Endothelial cell of umbilical vein (primary cell): ENCODE data around the gene BCCIP. TPM values are rescaled to one million over a fixed set of nuclear protein-coding genes. Genes with fewer than 3 reads are reported as not detected.

ENCODE experiments used
- BruUV-seq: library from RNA; stranded (reverse); fragments of 400-500 nt; replicated peaks from 2 replicates; lab custom pipeline; 2021; lab: Mats Ljungman, UMichigan
- CTCF ChIA-PET: fragments of 300-600, 350-600 bp; sonication (Branson Sonifier 250); formaldehyde crosslinking; loops from one replicate; lab custom pipeline; 2021; ENCODE audit warnings: antibody characterized with exemption, inconsistent platforms; lab: Charles Lee
- POLR2A ChIA-PET: fragments of 300-600, 350-600 bp; sonication (Branson Sonifier 250); formaldehyde crosslinking; loops from one replicate; lab custom pipeline; 2021; ENCODE audit warnings: antibody characterized with exemption, inconsistent platforms; lab: Charles Lee
- DNase-seq: peaks from one replicate; pipeline ENCODE4 v3.0.0-alpha.2; 2011; ENCODE audit warnings: low read depth, low spot score
- FAIRE-seq: peaks from 2 replicates; lab custom pipeline; 2011; peaks lifted over from hg19 to GRCh38; lab: Jason Lieb, UNC
- H2AFZ ChIP-seq: 2 replicates; pipeline ENCODE4 v1.6.0; 2012; ENCODE audit warnings: low read depth, low read length, control low read depth, inconsistent platforms
- H3K27ac ChIP-seq: 2 replicates; pipeline ENCODE4 v1.5.1; 2011; ENCODE audit warnings: low read depth, mild to moderate bottlenecking, control low read depth, low read length, moderate library complexity; ENCODE audit not compliant: insufficient read depth
- H3K27me3 ChIP-seq, 2 experiments: 2 replicates each; pipeline versions ENCODE4 v1.6.0 to v1.6.1; 2011; ENCODE audit warnings: low read length in 2 of 2, mixed read lengths in 1 of 2; ENCODE audit not compliant: control insufficient read depth in 2 of 2, insufficient read depth in 2 of 2
- H3K36me3 ChIP-seq, 2 experiments: 2 replicates in 1 of 2; 3 replicates in 1 of 2; pipeline ENCODE4 v1.5.1; 2011; ENCODE audit warnings: low read length in 2 of 2, mild to moderate bottlenecking in 1 of 2, moderate library complexity in 1 of 2; ENCODE audit not compliant: control insufficient read depth in 2 of 2, insufficient read depth in 2 of 2; ENCODE audit errors: extremely low read depth in 1 of 2
- H3K4me1 ChIP-seq: 3 replicates; pipeline ENCODE4 v1.5.1; 2011; ENCODE audit warnings: mild to moderate bottlenecking, low read length; ENCODE audit not compliant: control insufficient read depth, insufficient read depth; ENCODE audit errors: extremely low read depth
- H3K4me2 ChIP-seq: 2 replicates; pipeline ENCODE4 v1.6.1; 2011; ENCODE audit warnings: low read length, control low read depth, mixed read lengths; ENCODE audit not compliant: insufficient read depth
- H3K4me3 ChIP-seq, 3 experiments: fragments of 200-600 bp in 1 of 3; sonication (generic), shearing (Covaris generic) in 1 of 3; replicated peaks in 1 of 3; 2 replicates each; pipeline ENCODE4 v1.5.1; 2011 to 2016; ENCODE audit warnings: control low read depth in 3 of 3, low read length in 3 of 3, mild to moderate bottlenecking in 2 of 3, inconsistent platforms in 1 of 3, low read depth in 1 of 3, moderate library complexity in 1 of 3; ENCODE audit not compliant: insufficient read depth in 1 of 3
- H3K79me2 ChIP-seq: 2 replicates; pipeline ENCODE4 v1.6.0; 2012; ENCODE audit warnings: low read length, inconsistent platforms; ENCODE audit not compliant: control insufficient read depth, insufficient read depth
- H3K9ac ChIP-seq: replicated peaks from 2 replicates; pipeline ENCODE3; 2011; ENCODE audit warnings: low read length, control low read depth; ENCODE audit not compliant: insufficient read depth; ENCODE audit errors: extremely low read depth
- H3K9me1 ChIP-seq: replicated peaks from 3 replicates; pipeline ENCODE4 v1.6.0; 2011; ENCODE audit warnings: mild to moderate bottlenecking, low read length; ENCODE audit not compliant: control insufficient read depth, insufficient read depth; ENCODE audit errors: extremely low read depth
- H3K9me3 ChIP-seq: replicated peaks from 2 replicates; pipeline ENCODE4 v1.5.1; 2012; ENCODE audit warnings: low read length, inconsistent platforms; ENCODE audit not compliant: control insufficient read depth, insufficient read depth
- H4K20me1 ChIP-seq: replicated peaks from 2 replicates; pipeline ENCODE3; 2011; ENCODE audit warnings: mild to moderate bottlenecking, low read length; ENCODE audit not compliant: control insufficient read depth, insufficient read depth; ENCODE audit errors: extremely low read depth
- EZH2 ChIP-seq: IDR thresholded peaks from 2 replicates; pipeline ENCODE4 v1.6.1; 2012; ENCODE audit warnings: borderline replicate concordance, low read depth, mild to moderate bottlenecking, moderate library complexity, low read length, inconsistent platforms; ENCODE audit not compliant: severe bottlenecking
- FOS ChIP-seq: IDR thresholded peaks from 2 replicates; pipeline ENCODE4 v1.6.1; 2011; ENCODE audit warnings: mild to moderate bottlenecking, low read length, moderate library complexity, borderline replicate concordance; ENCODE audit not compliant: insufficient read depth
- GATA2 ChIP-seq: IDR thresholded peaks from 2 replicates; pipeline ENCODE4 v1.7.0; 2011; ENCODE audit warnings: low read depth, mild to moderate bottlenecking, moderate library complexity, mixed read lengths, low read length; ENCODE audit not compliant: insufficient read length, insufficient read depth
- JUN ChIP-seq: IDR thresholded peaks from 2 replicates; pipeline ENCODE4 v1.6.1; 2011; ENCODE audit warnings: borderline replicate concordance, low read depth; ENCODE audit not compliant: insufficient read length, insufficient read depth
- MYC ChIP-seq: IDR thresholded peaks from one replicate; pipeline ENCODE4 v1.6.1; 2011; ENCODE audit warnings: mild to moderate bottlenecking, low read depth, low read length
- POLR2A ChIP-seq: IDR thresholded peaks from 2 replicates; pipeline ENCODE4 v1.6.1; 2012; ENCODE audit warnings: low read depth, mild to moderate bottlenecking, control low read depth, low read length
- POLR2AphosphoS5 ChIP-seq: IDR thresholded peaks from 2 replicates; pipeline ENCODE4 v1.6.1; 2012; ENCODE audit warnings: low read depth, mild to moderate bottlenecking, control low read depth, low read length, moderate library complexity; ENCODE audit not compliant: insufficient read depth
- dilution Hi-C: fragments of 300-500 bp; cut with MboI; formaldehyde crosslinking; loops from one replicate; pipeline ENCODE4 v1.15.0; 2019; ENCODE audit warnings: low sequenced_read_pairs; ENCODE audit not compliant: extremely low pct_ligation_motif_present
- intact Hi-C: fragments of 100-400 bp; cut with micrococcal nuclease; formaldehyde crosslinking; loops from one replicate; pipeline ENCODE4 v1.10.0; 2022
- polyA plus RNA-seq, 4 experiments: library from polyadenylated mRNA; depleted of rRNA in 3 of 4; stranded (reverse) in 3 of 4; unstranded in 1 of 4; fragments of >200 nt; gene quantifications; 2 replicates each; pipeline versions ENCODE4 v1.2.1 to v1.2.3, GENCODE V29; 2011 to 2012; ENCODE audit warnings: missing spikeins in 1 of 4
- total RNA-seq: library from RNA; stranded (reverse); gene quantifications from 2 replicates; pipeline ENCODE4 v1.2.3, GENCODE V29; 2021
- TF ChIP-seq, protein P1 (sequence below): IDR thresholded peaks from 2 replicates; pipeline ENCODE4 v1.6.1; 2011; ENCODE audit not compliant: insufficient read depth, insufficient read length
- TF ChIP-seq, protein P2 (sequence below), 2 donors: IDR thresholded peaks; 1 replicate in 1 of 2; 2 replicates in 1 of 2; pipeline ENCODE4 v1.5.1; 2011; ENCODE audit warnings: low read length in 2 of 2, mild to moderate bottlenecking in 2 of 2, moderate library complexity in 2 of 2, control low read depth in 1 of 2, inconsistent platforms in 1 of 2, low read depth in 1 of 2; ENCODE audit not compliant: insufficient read depth in 1 of 2; ENCODE audit errors: extremely low read depth in 1 of 2

BCCIP gene
- total and polyA plus RNA-seq, 2 donors (not counting 3 experiments of a cell fraction or from before 2014, with no cell fraction given), result 14.5 to 73.5 TPM

DNA sequence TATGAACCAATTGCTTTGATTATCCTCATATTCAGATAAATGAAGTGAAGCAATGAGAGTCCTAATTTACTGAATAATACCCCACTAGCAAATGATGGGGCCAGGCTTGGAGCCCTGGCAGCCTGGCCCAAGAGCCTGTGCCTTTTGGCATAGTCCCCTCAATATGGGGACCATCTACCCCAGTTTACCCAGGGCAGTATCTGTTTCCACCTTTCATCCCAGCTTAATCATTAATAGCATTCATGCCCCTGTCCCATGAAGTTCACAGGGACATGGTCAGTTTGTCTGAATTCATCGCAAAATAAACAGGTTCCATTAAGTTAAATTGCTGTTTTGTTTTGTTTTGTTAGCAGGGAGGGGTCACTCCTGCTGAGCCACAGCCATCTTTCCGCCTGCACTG is 25.5 kb downstream of the BCCIP start:
- no peak for FAIRE-seq
- TF ChIP-seq, protein P1, sequence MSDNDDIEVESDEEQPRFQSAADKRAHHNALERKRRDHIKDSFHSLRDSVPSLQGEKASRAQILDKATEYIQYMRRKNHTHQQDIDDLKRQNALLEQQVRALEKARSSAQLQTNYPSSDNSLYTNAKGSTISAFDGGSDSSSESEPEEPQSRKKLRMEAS, result no peak
- TF ChIP-seq EZH2 (no peak), JUN (no peak), GATA2 (no peak), POLR2AphosphoS5 (no peak), MYC (no peak), POLR2A (no peak), FOS (no peak)
- no TSS peak for BruUV-seq

DNA sequence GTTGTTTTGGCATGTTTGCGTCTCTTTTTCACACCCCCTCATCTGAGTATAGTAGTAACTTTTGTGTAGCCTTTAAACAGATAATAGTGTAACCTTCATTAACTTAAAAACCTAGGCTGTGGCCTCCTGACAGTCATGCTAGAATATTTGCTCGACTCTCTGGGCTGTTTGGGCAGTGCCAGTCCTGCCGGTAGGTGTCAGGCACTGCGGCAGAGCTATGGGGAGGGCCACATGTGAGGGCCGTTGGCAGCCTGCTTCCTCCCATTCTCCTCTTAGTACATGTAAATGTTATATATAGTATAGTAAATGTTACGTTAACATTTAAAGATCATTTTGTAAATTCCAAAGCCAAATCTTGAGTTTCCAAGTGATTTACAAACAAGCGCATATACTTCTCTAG is 26.1 kb downstream of the BCCIP start:
- Histone ChIP-seq H2AFZ (no peak overlapping the region), H4K20me1 (no peaks in the 10 kb centered on the region), H3K9ac (no peak overlapping the region), H3K9me1 (no peaks in the 10 kb centered on the region), H3K4me1 (peaks cover 2% of the 10 kb centered on the region), H3K4me2 (no peak overlapping the region), H3K27ac (no peak overlapping the region), H3K4me3 (no peak overlapping the region), H3K79me2 (no peaks in the 10 kb centered on the region), H3K27me3 (no peaks in the 10 kb centered on the region), H3K36me3 (peaks cover 4% of the 10 kb centered on the region in 2 experiments), H3K9me3 (no peaks in the 10 kb centered on the region)
- no peak for FAIRE-seq
- POLR2A ChIA-PET, result no interaction called here
- BruUV-seq, result no TSS peak
- no peak for TF ChIP-seq FOS
- no peak for TF ChIP-seq EZH2
- TF ChIP-seq, protein P2, sequence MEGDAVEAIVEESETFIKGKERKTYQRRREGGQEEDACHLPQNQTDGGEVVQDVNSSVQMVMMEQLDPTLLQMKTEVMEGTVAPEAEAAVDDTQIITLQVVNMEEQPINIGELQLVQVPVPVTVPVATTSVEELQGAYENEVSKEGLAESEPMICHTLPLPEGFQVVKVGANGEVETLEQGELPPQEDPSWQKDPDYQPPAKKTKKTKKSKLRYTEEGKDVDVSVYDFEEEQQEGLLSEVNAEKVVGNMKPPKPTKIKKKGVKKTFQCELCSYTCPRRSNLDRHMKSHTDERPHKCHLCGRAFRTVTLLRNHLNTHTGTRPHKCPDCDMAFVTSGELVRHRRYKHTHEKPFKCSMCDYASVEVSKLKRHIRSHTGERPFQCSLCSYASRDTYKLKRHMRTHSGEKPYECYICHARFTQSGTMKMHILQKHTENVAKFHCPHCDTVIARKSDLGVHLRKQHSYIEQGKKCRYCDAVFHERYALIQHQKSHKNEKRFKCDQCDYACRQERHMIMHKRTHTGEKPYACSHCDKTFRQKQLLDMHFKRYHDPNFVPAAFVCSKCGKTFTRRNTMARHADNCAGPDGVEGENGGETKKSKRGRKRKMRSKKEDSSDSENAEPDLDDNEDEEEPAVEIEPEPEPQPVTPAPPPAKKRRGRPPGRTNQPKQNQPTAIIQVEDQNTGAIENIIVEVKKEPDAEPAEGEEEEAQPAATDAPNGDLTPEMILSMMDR (IDR thresholded peaks at IDR 0.05; ENCODE audit: extremely low read depth in 1 of 2, insufficient read depth in 1 of 2, low read depth in 1 of 2, low read length in 2 of 2), result no peak
- no peak for TF ChIP-seq POLR2AphosphoS5
- no peak for TF ChIP-seq MYC
- TF ChIP-seq, protein P1, result no peak
- no peak for TF ChIP-seq GATA2
- no peak for TF ChIP-seq POLR2A
- TF ChIP-seq JUN, result no peak
- intact Hi-C loops, result no loop called here
- dilution Hi-C loops, result no loop called here
- no peak for DNase-seq
- CTCF ChIA-PET, result no interaction called here

More for the DNA sequence above, 25.5 kb downstream of the BCCIP start:
- H3K4me3 ChIP-seq, result no peak overlapping the region
- H4K20me1 ChIP-seq, result no peaks in the 10 kb centered on the region
- H2AFZ ChIP-seq, result no peak overlapping the region
- H3K27me3 ChIP-seq, result no peaks in the 10 kb centered on the region
- intact Hi-C loops (no loop called here), dilution Hi-C loops (no loop called here)
- H3K36me3 ChIP-seq, result peaks cover 4% of the 10 kb centered on the region in 2 experiments
- H3K4me1 ChIP-seq, result peaks cover 2% of the 10 kb centered on the region
- no peak overlapping the region for H3K27ac ChIP-seq
- no peak overlapping the region for H3K4me2 ChIP-seq
- no peak for DNase-seq
- ChIA-PET CTCF (no interaction called here), POLR2A (no interaction called here)
- H3K9ac ChIP-seq, result no peak overlapping the region
- H3K9me1 ChIP-seq, result no peaks in the 10 kb centered on the region
- no peaks in the 10 kb centered on the region for H3K79me2 ChIP-seq
- H3K9me3 ChIP-seq, result no peaks in the 10 kb centered on the region
